C4-2B (cell line): ENCODE results near the gene GPR27.
A peak's percentile ranks its signal among the peaks of the same experiment; 100 is the strongest.

Experiments used
- H3K27ac ChIP-seq: fragments of 450-650 bp; 2 replicates; pipeline ENCODE4 v1.5.1; 2017
- ZFX ChIP-seq: fragments of 450-650 bp; IDR thresholded peaks from 2 replicates; pipeline ENCODE4 v1.6.1; 2017
- TF ChIP-seq, protein P1 (sequence below): fragments of 450-650 bp; conservative IDR thresholded peaks from 2 replicates; pipeline ENCODE4 v1.5.1; 2017; ENCODE audit warnings: mild to moderate bottlenecking

The GPR27 gene

GRCh38 chr3:71710906-71711494, 42.7 kb upstream of the GPR27 start:
- no peak for TF ChIP-seq ZFX
- TF ChIP-seq, protein P1, sequence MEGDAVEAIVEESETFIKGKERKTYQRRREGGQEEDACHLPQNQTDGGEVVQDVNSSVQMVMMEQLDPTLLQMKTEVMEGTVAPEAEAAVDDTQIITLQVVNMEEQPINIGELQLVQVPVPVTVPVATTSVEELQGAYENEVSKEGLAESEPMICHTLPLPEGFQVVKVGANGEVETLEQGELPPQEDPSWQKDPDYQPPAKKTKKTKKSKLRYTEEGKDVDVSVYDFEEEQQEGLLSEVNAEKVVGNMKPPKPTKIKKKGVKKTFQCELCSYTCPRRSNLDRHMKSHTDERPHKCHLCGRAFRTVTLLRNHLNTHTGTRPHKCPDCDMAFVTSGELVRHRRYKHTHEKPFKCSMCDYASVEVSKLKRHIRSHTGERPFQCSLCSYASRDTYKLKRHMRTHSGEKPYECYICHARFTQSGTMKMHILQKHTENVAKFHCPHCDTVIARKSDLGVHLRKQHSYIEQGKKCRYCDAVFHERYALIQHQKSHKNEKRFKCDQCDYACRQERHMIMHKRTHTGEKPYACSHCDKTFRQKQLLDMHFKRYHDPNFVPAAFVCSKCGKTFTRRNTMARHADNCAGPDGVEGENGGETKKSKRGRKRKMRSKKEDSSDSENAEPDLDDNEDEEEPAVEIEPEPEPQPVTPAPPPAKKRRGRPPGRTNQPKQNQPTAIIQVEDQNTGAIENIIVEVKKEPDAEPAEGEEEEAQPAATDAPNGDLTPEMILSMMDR, result peak; percentile 72
- no peak overlapping the region for H3K27ac ChIP-seq

GRCh38 chr3:71713041-71713440, 40.6 kb upstream of the GPR27 start:
- no peak overlapping the region for H3K27ac ChIP-seq
- no peak for TF ChIP-seq ZFX

DNA sequence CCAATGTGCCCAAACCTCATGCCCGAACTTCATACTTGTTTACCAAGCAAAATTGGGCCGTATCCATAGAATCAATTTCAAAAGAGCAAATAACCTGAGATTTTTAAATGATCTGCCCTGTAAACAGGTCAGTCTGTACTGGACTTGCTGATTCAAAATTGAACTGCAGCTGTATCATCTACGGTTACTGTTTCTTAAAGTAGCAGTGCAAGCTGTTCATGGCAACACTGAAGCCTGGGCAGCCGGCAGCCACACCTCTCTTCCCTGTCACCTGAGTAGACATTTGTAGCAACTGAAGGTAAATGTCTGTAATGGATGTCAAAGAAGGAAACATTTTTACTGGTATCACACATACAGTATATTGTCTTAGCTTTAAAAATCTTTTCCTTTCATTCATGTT, 39.1 kb upstream of the GPR27 start:
- no peak for TF ChIP-seq ZFX
- TF ChIP-seq, protein P1, result no peak
- no peak overlapping the region for H3K27ac ChIP-seq

DNA sequence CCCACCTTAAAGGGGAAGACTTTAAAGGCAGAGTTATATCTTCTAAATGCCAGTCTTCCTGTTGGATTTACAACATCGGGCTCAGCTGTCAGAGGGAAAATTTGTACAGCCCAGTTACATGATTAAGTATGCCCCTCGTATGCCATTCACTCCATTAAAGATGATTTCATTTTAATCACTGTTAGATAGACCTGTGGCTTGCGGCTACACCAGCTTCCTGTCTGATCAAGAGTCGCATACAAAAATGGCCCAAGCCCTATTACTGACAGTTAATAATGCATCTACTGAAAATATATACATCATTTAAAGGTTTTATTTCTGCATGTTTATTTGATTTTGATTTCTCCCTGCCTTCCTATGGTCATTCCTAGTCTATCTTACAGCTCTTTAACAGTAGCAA, 35.6 kb upstream of the GPR27 start:
- no peak overlapping the region for H3K27ac ChIP-seq
- TF ChIP-seq ZFX, result no peak
- TF ChIP-seq, protein P1, result no peak

- TF ChIP-seq, protein P1, result no peak
- no peak for TF ChIP-seq ZFX
Measured at GRCh38 chr3:71721002-71721401, 32.7 kb upstream of the GPR27 start.

DNA sequence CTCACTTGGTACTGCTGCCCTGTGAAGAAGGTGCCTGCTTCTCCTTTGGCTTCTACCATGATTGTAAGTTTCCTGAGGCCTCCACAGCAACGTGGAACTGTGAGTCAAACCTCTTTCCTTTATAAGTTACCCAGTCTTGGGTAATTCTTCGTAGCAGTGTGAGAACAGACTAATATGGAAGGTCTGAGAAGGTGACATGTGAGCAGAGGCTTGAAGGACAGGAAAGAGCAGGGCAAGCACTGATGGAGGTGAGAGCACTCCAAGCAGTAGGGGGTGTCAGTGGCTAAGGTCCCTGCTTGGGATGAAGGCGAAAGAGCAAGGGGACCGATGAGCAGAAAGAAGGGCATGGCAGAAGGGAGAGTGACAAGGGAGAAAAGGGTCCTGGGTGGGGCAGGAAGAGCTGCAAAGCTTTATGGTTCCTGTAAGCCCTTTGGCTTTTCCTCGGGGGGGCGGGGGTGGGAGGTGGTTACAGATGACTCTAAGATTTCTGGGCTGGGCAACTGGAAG, 32.0 kb upstream of the GPR27 start:
- TF ChIP-seq, protein P1, result no peak
- no peak for TF ChIP-seq ZFX
- no peak overlapping the region for H3K27ac ChIP-seq

More at GRCh38 chr3:71721002-71721401, 32.7 kb upstream of the GPR27 start:
- H3K27ac ChIP-seq, result no peak overlapping the region

- no peak overlapping the region for H3K27ac ChIP-seq
- no peak for TF ChIP-seq ZFX
- TF ChIP-seq, protein P1, result no peak
Measured at GRCh38 chr3:71722693-71723092, 31.0 kb upstream of the GPR27 start.
